ENCODE measurements around the gene MRPS35. TPM values are rescaled to one million over a fixed set of nuclear protein-coding genes. Genes with fewer than 3 reads are reported as not detected.

Gene MRPS35
- total RNA-seq, 1 donor from 2014 or later, result 41.1 TPM

GRCh38 chr12:27672643-27673042 is 38.0 kb upstream of the MRPS35 start:
- H3K4me1 Mint-ChIP-seq (ENCODE audit: unreplicated experiment), result no peaks in the 10 kb centered on the region
- H3K27me3 Mint-ChIP-seq, result no peaks in the 10 kb centered on the region
- DNase-seq (ENCODE audit: extremely low spot score, unreplicated experiment), result no peak
- H3K4me3 Mint-ChIP-seq, result no peak overlapping the region
- no peaks in the 10 kb centered on the region for H3K9me3 Mint-ChIP-seq
- no peak for TF ChIP-seq CTCF (conservative IDR thresholded peaks at IDR 0.05)
- H3K27ac Mint-ChIP-seq, result no peak overlapping the region
- H3K36me3 Mint-ChIP-seq, result peaks cover 53% of the 10 kb centered on the region

- DNase-seq (ENCODE audit: extremely low spot score, unreplicated experiment), result no peak
- Mint-ChIP-seq H3K36me3 (peaks cover 52% of the 10 kb centered on the region), H3K27ac (no peak overlapping the region), H3K4me1 (ENCODE audit: unreplicated experiment) (no peaks in the 10 kb centered on the region), H3K4me3 (no peak overlapping the region), H3K27me3 (no peaks in the 10 kb centered on the region), H3K9me3 (no peaks in the 10 kb centered on the region)
- no peak for TF ChIP-seq CTCF (conservative IDR thresholded peaks at IDR 0.05)
These were observed 37.4 kb upstream of the MRPS35 start for GRCh38 chr12:27673101-27673718.

- Mint-ChIP-seq H3K27me3 (no peaks in the 10 kb centered on the region), H3K36me3 (peaks cover 47% of the 10 kb centered on the region), H3K9me3 (no peaks in the 10 kb centered on the region), H3K4me3 (no peak overlapping the region), H3K27ac (no peak overlapping the region), H3K4me1 (ENCODE audit: unreplicated experiment) (no peaks in the 10 kb centered on the region)
- TF ChIP-seq CTCF (conservative IDR thresholded peaks at IDR 0.05), result no peak
- no peak for DNase-seq (ENCODE audit: extremely low spot score, unreplicated experiment)
These were observed 35.6 kb upstream of the MRPS35 start for GRCh38 chr12:27674989-27675388.

GRCh38 chr12:27680619-27681018 is 30.0 kb upstream of the MRPS35 start:
- H3K27ac Mint-ChIP-seq, result no peak overlapping the region
- DNase-seq (ENCODE audit: extremely low spot score, unreplicated experiment), result no peak
- H3K36me3 Mint-ChIP-seq, result peaks cover 48% of the 10 kb centered on the region
- H3K27me3 Mint-ChIP-seq, result no peaks in the 10 kb centered on the region
- H3K4me1 Mint-ChIP-seq (ENCODE audit: unreplicated experiment), result no peaks in the 10 kb centered on the region
- no peaks in the 10 kb centered on the region for H3K9me3 Mint-ChIP-seq
- no peak overlapping the region for H3K4me3 Mint-ChIP-seq
- TF ChIP-seq CTCF (conservative IDR thresholded peaks at IDR 0.05), result no peak

- Mint-ChIP-seq H3K36me3 (peaks cover 51% of the 10 kb centered on the region), H3K27me3 (no peaks in the 10 kb centered on the region), H3K4me1 (ENCODE audit: unreplicated experiment) (no peaks in the 10 kb centered on the region), H3K4me3 (no peak overlapping the region), H3K9me3 (no peaks in the 10 kb centered on the region), H3K27ac (no peak overlapping the region)
- no peak for DNase-seq (ENCODE audit: extremely low spot score, unreplicated experiment)
- TF ChIP-seq CTCF (conservative IDR thresholded peaks at IDR 0.05), result no peak
These were observed 28.1 kb upstream of the MRPS35 start for GRCh38 chr12:27682534-27682933.

- DNase-seq (ENCODE audit: extremely low spot score, unreplicated experiment), result no peak
- no peaks in the 10 kb centered on the region for H3K9me3 Mint-ChIP-seq
- TF ChIP-seq CTCF (conservative IDR thresholded peaks at IDR 0.05), result no peak
- H3K4me1 Mint-ChIP-seq (ENCODE audit: unreplicated experiment), result no peaks in the 10 kb centered on the region
- H3K4me3 Mint-ChIP-seq, result no peak overlapping the region
- H3K27me3 Mint-ChIP-seq, result no peaks in the 10 kb centered on the region
- H3K27ac Mint-ChIP-seq, result no peak overlapping the region
- H3K36me3 Mint-ChIP-seq, result peaks cover 54% of the 10 kb centered on the region
These were observed 25.4 kb upstream of the MRPS35 start for GRCh38 chr12:27685274-27685673.

All from type B pancreatic cell (in vitro differentiated cells).